Endothelial cell (in vitro differentiated cells): ENCODE results near the gene NADK. TPM values are rescaled to one million over a fixed set of nuclear protein-coding genes. Genes with fewer than 3 reads are reported as not detected.

Experiments
- DNase-seq: peaks from one replicate; pipeline ENCODE4 v3.0.0; 2021; ENCODE audit warnings: low spot score
- H3K27ac Mint-ChIP-seq: one replicate; pipeline ENCODE4 v1.8.0; 2021; ENCODE audit warnings: mixed read lengths, inconsistent platforms; ENCODE audit not compliant: unreplicated experiment
- H3K27me3 Mint-ChIP-seq: one replicate; pipeline ENCODE4 v1.8.0; 2021; ENCODE audit warnings: mild to moderate bottlenecking, moderate library complexity, mixed read lengths, inconsistent platforms; ENCODE audit not compliant: unreplicated experiment
- H3K36me3 Mint-ChIP-seq: one replicate; pipeline ENCODE4 v1.8.0; 2021; ENCODE audit warnings: mild to moderate bottlenecking, low read depth, mixed read lengths, inconsistent platforms; ENCODE audit not compliant: unreplicated experiment
- H3K4me1 Mint-ChIP-seq: one replicate; pipeline ENCODE4 v1.8.0; 2021; ENCODE audit warnings: mild to moderate bottlenecking, mixed read lengths, inconsistent platforms; ENCODE audit not compliant: unreplicated experiment
- H3K4me3 Mint-ChIP-seq: one replicate; pipeline ENCODE4 v1.8.0; 2021; ENCODE audit warnings: mild to moderate bottlenecking, mixed read lengths, inconsistent platforms; ENCODE audit not compliant: unreplicated experiment
- H3K9me3 Mint-ChIP-seq: one replicate; pipeline ENCODE4 v1.8.0; 2021; ENCODE audit warnings: mixed read lengths, inconsistent platforms; ENCODE audit not compliant: unreplicated experiment
- CTCF ChIP-seq: fragments of 200-600 bp; sonication (generic); IDR thresholded peaks from one replicate; pipeline ENCODE4 v1.5.0; 2021; ENCODE audit warnings: antibody characterized with exemption; ENCODE audit not compliant: unreplicated experiment
- total RNA-seq: library from RNA; stranded (reverse); fragmentation: NEBNext Ultra II Directional; extraction: Animal tissue kit (Norgen Biotek cat#: 25700); gene quantifications from one replicate; pipeline ENCODE4 v1.2.1, GENCODE V29; 2021; ENCODE audit not compliant: unreplicated experiment

Gene NADK
- total RNA-seq, 1 donor from 2014 or later: 85.4 TPM

- Mint-ChIP-seq H3K9me3 (no peaks in the 10 kb centered on the region), H3K4me1 (peaks cover 10% of the 10 kb centered on the region), H3K27ac (no peak overlapping the region), H3K27me3 (peaks cover 13% of the 10 kb centered on the region), H3K36me3 (peaks cover 23% of the 10 kb centered on the region), H3K4me3 (no peak overlapping the region)
- no peak for TF ChIP-seq CTCF
- DNase-seq: no peak
Observed at GRCh38 chr1:1819762-1820161, 41.5 kb upstream of the NADK start.

GRCh38 chr1:1817221-1817620 is 39.0 kb upstream of the NADK start:
- no peak for TF ChIP-seq CTCF
- peaks cover 13% of the 10 kb centered on the region for H3K27me3 Mint-ChIP-seq
- H3K27ac Mint-ChIP-seq: peak overlapping the region; percentile 67
- no peaks in the 10 kb centered on the region for H3K9me3 Mint-ChIP-seq
- H3K4me3 Mint-ChIP-seq: no peak overlapping the region
- DNase-seq: no peak
- peaks cover 29% of the 10 kb centered on the region for H3K36me3 Mint-ChIP-seq
- H3K4me1 Mint-ChIP-seq: peaks cover 10% of the 10 kb centered on the region

- peak overlapping the region; percentile 7 for H3K4me3 Mint-ChIP-seq
- TF ChIP-seq CTCF: no peak
- H3K36me3 Mint-ChIP-seq: peaks cover 30% of the 10 kb centered on the region
- peaks cover 10% of the 10 kb centered on the region for H3K4me1 Mint-ChIP-seq
- H3K27me3 Mint-ChIP-seq: peaks cover 10% of the 10 kb centered on the region
- DNase-seq: no peak
- peak overlapping the region; percentile 58 for H3K27ac Mint-ChIP-seq
- no peaks in the 10 kb centered on the region for H3K9me3 Mint-ChIP-seq
Observed at GRCh38 chr1:1815606-1816281, 37.5 kb upstream of the NADK start.

- Mint-ChIP-seq H3K9me3 (no peaks in the 10 kb centered on the region), H3K4me1 (no peaks in the 10 kb centered on the region), H3K36me3 (peaks cover 26% of the 10 kb centered on the region), H3K27me3 (peaks cover 5% of the 10 kb centered on the region), H3K4me3 (no peak overlapping the region), H3K27ac (no peak overlapping the region)
- DNase-seq: no peak
- TF ChIP-seq CTCF: no peak
Observed at GRCh38 chr1:1809489-1809888, 31.2 kb upstream of the NADK start.

GRCh38 chr1:1808206-1808605 is 29.9 kb upstream of the NADK start:
- Mint-ChIP-seq H3K36me3 (peaks cover 27% of the 10 kb centered on the region), H3K4me1 (no peaks in the 10 kb centered on the region), H3K4me3 (peak overlapping the region; percentile 29), H3K27ac (no peak overlapping the region), H3K27me3 (peaks cover 5% of the 10 kb centered on the region), H3K9me3 (no peaks in the 10 kb centered on the region)
- no peak for TF ChIP-seq CTCF
- DNase-seq: no peak
